K562 (cell line): ENCODE data around the gene CAMK1D. TPM values are rescaled to one million over a fixed set of nuclear protein-coding genes. Genes with fewer than 3 reads are reported as not detected.

Experiments used
- ATAC-seq: fragments of 200-7000 bp; cut with Tn5 transposase; 3 replicates; pipeline ENCODE4 v1.9.1; 2020; ENCODE audit warnings: moderate library complexity
- BruUV-seq: library from RNA; stranded (reverse); fragments of 400-500 nt; replicated peaks from 2 replicates; lab custom pipeline; 2021; lab: Mats Ljungman, UMichigan
- CTCF ChIA-PET: fragments of 300-600 bp; formaldehyde crosslinking; extraction: SDS; loops from one replicate; lab custom pipeline; 2021; ENCODE audit warnings: low intra/inter-chr PET ratio; lab: Yijun Ruan, JAX
- POLR2A ChIA-PET: fragments of 300-600, 350-650 bp; sonication (Branson Sonifier 250); formaldehyde crosslinking; extraction: SDS; loops from one replicate; lab custom pipeline; 2021; ENCODE audit warnings: antibody characterized with exemption, inconsistent platforms; lab: Yijun Ruan, JAX
- DNase-seq, 4 experiments: peaks; one replicate each; pipeline versions ENCODE4 v3.0.0 to v3.0.0-alpha.2; 2011 to 2018; ENCODE audit warnings: low spot score in 3 of 4, mixed read lengths in 3 of 4; ENCODE audit errors: extremely low read depth in 1 of 4
- FAIRE-seq: peaks from 2 replicates; lab custom pipeline; 2011; peaks lifted over from hg19 to GRCh38; lab: Jason Lieb, UNC
- H2AFZ ChIP-seq: 2 replicates; pipeline ENCODE4 v1.6.0; 2011; ENCODE audit warnings: low read depth, low read length, control low read depth, inconsistent platforms
- H3K27ac ChIP-seq: fragments of 200-600 bp; 3 replicates; pipeline ENCODE4 v1.8.0; 2011; ENCODE audit warnings: low read depth, mild to moderate bottlenecking, control low read depth, inconsistent platforms, low read length, moderate library complexity, mixed read lengths; ENCODE audit errors: extremely low read depth
- H3K27me3 ChIP-seq, 2 experiments: fragments of 300-600 bp in 1 of 2; 2 replicates in 1 of 2; 3 replicates in 1 of 2; pipeline versions ENCODE4 v1.6.0 to v1.8.0; 2011; ENCODE audit warnings: inconsistent platforms in 2 of 2, low read length in 2 of 2, mild to moderate bottlenecking in 1 of 2, mixed read lengths in 1 of 2, moderate library complexity in 1 of 2; ENCODE audit not compliant: control insufficient read depth in 2 of 2, insufficient read depth in 2 of 2
- H3K36me3 ChIP-seq: fragments of 300-600 bp; 3 replicates; pipeline ENCODE4 v1.8.0; 2011; ENCODE audit warnings: mild to moderate bottlenecking, low read length, inconsistent platforms; ENCODE audit not compliant: control insufficient read depth, insufficient read depth
- H3K4me1 ChIP-seq, 2 experiments: fragments of 200-600 bp in 1 of 2; replicated peaks in 1 of 2; 2 replicates in 1 of 2; 3 replicates in 1 of 2; pipeline versions ENCODE4 v1.5.1 to v1.8.0; 2011; ENCODE audit warnings: inconsistent platforms in 2 of 2, low read length in 2 of 2, mild to moderate bottlenecking in 1 of 2, mixed read lengths in 1 of 2, moderate library complexity in 1 of 2; ENCODE audit not compliant: control insufficient read depth in 2 of 2, insufficient read depth in 2 of 2
- H3K4me2 ChIP-seq: 2 replicates; pipeline ENCODE4 v1.6.1; 2011; ENCODE audit warnings: low read length, control low read depth, inconsistent platforms, mixed read lengths; ENCODE audit not compliant: insufficient read depth
- H3K4me3 ChIP-seq: fragments of 200-600 bp; sonication (generic), shearing (Covaris generic); 2 replicates; pipeline ENCODE4 v1.5.1; 2016; ENCODE audit warnings: control low read depth, inconsistent platforms
- H3K79me2 ChIP-seq: fragments of 200-600 bp; 3 replicates; pipeline ENCODE4 v1.8.0; 2011; ENCODE audit warnings: low read length, inconsistent platforms; ENCODE audit not compliant: control insufficient read depth, insufficient read depth
- H3K9ac ChIP-seq, 2 experiments: 2 replicates each; pipeline versions ENCODE4 v1.6.0 to v1.6.1; 2011; ENCODE audit warnings: low read depth in 2 of 2, low read length in 2 of 2, control low read depth in 1 of 2, inconsistent platforms in 1 of 2, mild to moderate bottlenecking in 1 of 2, mixed read lengths in 1 of 2; ENCODE audit not compliant: insufficient read depth in 1 of 2
- H3K9me1 ChIP-seq: one replicate; pipeline ENCODE4 v1.6.0; 2011; ENCODE audit warnings: inconsistent platforms, mild to moderate bottlenecking, low read length, moderate library complexity; ENCODE audit not compliant: control insufficient read depth, insufficient read depth
- H3K9me3 ChIP-seq: replicated peaks from 2 replicates; pipeline ENCODE4 v1.5.1; 2011; ENCODE audit warnings: low read depth, low read length, inconsistent platforms; ENCODE audit not compliant: control insufficient read depth, insufficient read depth
- H4K20me1 ChIP-seq: replicated peaks from 2 replicates; pipeline ENCODE4 v1.6.1; 2011; ENCODE audit warnings: low read length, inconsistent platforms, mixed read lengths; ENCODE audit not compliant: control insufficient read depth, insufficient read depth
- DMBX1 ChIP-seq: fragments of 250-450 bp; sonication (Bioruptor Pico); IDR thresholded peaks from 2 replicates; pipeline ENCODE4 v1.8.0; 2022; ENCODE audit warnings: inconsistent platforms, mild to moderate bottlenecking, moderate library complexity, borderline replicate concordance
- MAFG ChIP-seq: fragments of 450-650 bp; conservative IDR thresholded peaks from 2 replicates; pipeline ENCODE4 v1.6.1; 2016; ENCODE audit warnings: missing genetic modification characterization, missing compliant biosample characterization
- MIER1 ChIP-seq: fragments of 450-650 bp; IDR thresholded peaks from 2 replicates; pipeline ENCODE4 v1.6.1; 2016; ENCODE audit warnings: antibody characterized with exemption, mild to moderate bottlenecking, low read depth
- MYBL2 ChIP-seq, 2 experiments: fragments of 450-650 bp in 1 of 2; sonication (generic) in 1 of 2; formaldehyde crosslinking in 1 of 2; IDR thresholded peaks; 2 replicates each; pipeline versions ENCODE4 v1.6.1 to v1.8.1; 2017 to 2022; ENCODE audit warnings: borderline replicate concordance in 1 of 2, inconsistent platforms in 1 of 2, low read depth in 1 of 2, mild to moderate bottlenecking in 1 of 2, missing genetic modification reagents in 1 of 2, moderate library complexity in 1 of 2
- NFATC3 ChIP-seq: fragments of 450-650 bp; IDR thresholded peaks from 2 replicates; pipeline ENCODE4 v1.6.1; 2017; ENCODE audit warnings: mild to moderate bottlenecking
- SMARCC2 ChIP-seq: fragments of 450-650 bp; IDR thresholded peaks from 2 replicates; pipeline ENCODE4 v1.6.1; 2017; ENCODE audit warnings: antibody characterized with exemption, moderate library complexity, mild to moderate bottlenecking, low read depth
- ZBTB5 ChIP-seq: fragments of 450-650 bp; IDR thresholded peaks from 2 replicates; pipeline ENCODE4 v1.6.1; 2017; ENCODE audit warnings: antibody characterized with exemption
- WGBS: fragments of 100-300 bp; shearing (Covaris generic); methylation state at CpG from one replicate; pipeline ENCODE4 v1.1.6; 2016; ENCODE audit warnings: low coverage, mixed read lengths; ENCODE audit not compliant: insufficient coverage; ENCODE audit errors: missing lambda C conversion rate; 5-methylcytosine and 5-hydroxymethylcytosine counted together
- in situ Hi-C: fragments of 300-500 bp; cut with MboI; formaldehyde crosslinking; loops from 4 replicates; pipeline ENCODE4 v1.15.0; 2018; ENCODE audit warnings: inconsistent platforms, mixed read lengths
- intact Hi-C: fragments of 100-400 bp; cut with micrococcal nuclease; formaldehyde crosslinking; loops from 2 replicates; pipeline ENCODE4 v1.14.2; 2022
- polyA plus RNA-seq, 8 experiments: library from polyadenylated mRNA; depleted of rRNA in 4 of 8; stranded (reverse) in 5 of 8; unstranded in 3 of 8; fragments of >200 nt; fragmentation: Nextera tagmentation in 2 of 8; fragmentation: Illumina TruSeq in 1 of 8; extraction: Ambion mirVana in 2 of 8; extraction: Trizol in 1 of 8; gene quantifications; 2 replicates each; pipeline versions ENCODE4 v1.2.1 to v1.2.3, GENCODE V29; 2011 to 2014; ENCODE audit warnings: inconsistent platforms in 1 of 8, missing spikeins in 1 of 8
- total RNA-seq, 7 experiments: library from RNA; depleted of rRNA in 6 of 7; stranded (reverse); fragments of >200 nt in 6 of 7; fragmentation: Illumina TruSeq in 2 of 7; extraction: Trizol in 2 of 7; gene quantifications; 2 replicates each; pipeline versions ENCODE4 v1.2.1 to v1.2.3, GENCODE V29; 2011 to 2021; ENCODE audit warnings: low replicate concordance in 1 of 7

CAMK1D gene
- total and polyA plus RNA-seq, 9 of the 15 experiments (the other 6 are each of a cell fraction or from before 2014, with no cell fraction given): 0.12 to 0.24 (median 0.20) TPM; not detected in 5

DNA sequence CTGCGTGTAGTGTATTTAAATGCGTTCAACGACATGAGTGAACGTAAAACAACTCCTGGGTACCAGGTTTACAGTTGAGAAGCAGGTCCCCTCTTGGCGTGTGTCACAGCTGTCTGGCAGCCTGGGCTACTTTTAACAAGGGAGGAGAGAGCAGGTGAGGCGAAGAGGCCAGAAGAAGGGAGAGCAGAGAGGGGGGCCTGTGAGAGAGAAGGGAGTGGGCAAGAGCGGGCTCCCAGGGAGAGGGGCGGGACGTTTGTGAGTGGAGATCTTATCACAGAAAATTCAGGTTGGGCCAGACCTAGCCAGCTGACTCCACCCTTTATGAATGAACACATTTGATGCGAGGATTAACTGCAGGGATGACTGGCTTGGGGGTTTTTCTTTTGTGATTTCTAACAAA lies 154.0 kb downstream of the CAMK1D start (continued):
- TF ChIP-seq ZBTB5: no peak
- TF ChIP-seq MYBL2 (IDR thresholded peaks at IDR 0.05; ENCODE audit: low read depth): no peak
- no peak for TF ChIP-seq MYBL2 (CRISPR knock-in tag; IDR thresholded peaks at IDR 0.05; ENCODE audit: borderline replicate concordance)
- TF ChIP-seq MAFG (tag): no peak
- TF ChIP-seq NFATC3: no peak
- TF ChIP-seq SMARCC2: no peak

GRCh38 chr10:12504176-12504575 lies 154.8 kb downstream of the CAMK1D start:
- Histone ChIP-seq H3K36me3 (no peaks in the 10 kb centered on the region), H3K4me2 (no peak overlapping the region), H3K9me1 (no peaks in the 10 kb centered on the region), H3K27ac (no peak overlapping the region), H3K4me1 (no peaks in the 10 kb centered on the region), H3K4me3 (no peak overlapping the region), H4K20me1 (peaks cover 3% of the 10 kb centered on the region; the same call in 1 of the 2 replicates), H3K79me2 (no peaks in the 10 kb centered on the region), H3K9ac (no peak overlapping the region), H3K27me3 (peaks cover 47 to 57% of the 10 kb centered on the region in 2 experiments), H3K9me3 (no peaks in the 10 kb centered on the region), H2AFZ (no peak overlapping the region)
- WGBS: 5% methylated on average over 11 of the region's 11 CpGs
- ATAC-seq (no peak), FAIRE-seq (no peak), DNase-seq (no peak)
- in situ Hi-C loops: no loop called here
- ChIA-PET POLR2A (no interaction called here), CTCF (no interaction called here)
- intact Hi-C loops: no loop called here
- TF ChIP-seq MIER1: no peak
- TF ChIP-seq DMBX1: no peak
- no TSS peak for BruUV-seq
